WTC11 (cell line): ENCODE measurements around the gene CEP85. TPM values are rescaled to one million over a fixed set of nuclear protein-coding genes. Genes with fewer than 3 reads are reported as not detected.

Source experiments
- CBFB ChIP-seq: sonication (generic); formaldehyde crosslinking; IDR thresholded peaks from 2 replicates; pipeline ENCODE4 v1.8.1; 2022; ENCODE audit warnings: mild to moderate bottlenecking, low read depth, missing genetic modification reagents
- CREB1 ChIP-seq: sonication (generic); formaldehyde crosslinking; IDR thresholded peaks from 2 replicates; pipeline ENCODE4 v1.8.0; 2023; ENCODE audit warnings: mild to moderate bottlenecking, missing genetic modification reagents
- ETV6 ChIP-seq: sonication (generic); formaldehyde crosslinking; IDR thresholded peaks from 2 replicates; pipeline ENCODE4 v1.8.1; 2022; ENCODE audit warnings: mild to moderate bottlenecking, missing genetic modification reagents
- GABPB1 ChIP-seq: sonication (generic); formaldehyde crosslinking; IDR thresholded peaks from 2 replicates; pipeline ENCODE4 v1.8.1; 2023; ENCODE audit warnings: mild to moderate bottlenecking, missing genetic modification reagents
- GTF2I ChIP-seq: fragments of 250-450 bp; sonication (Bioruptor Pico); conservative IDR thresholded peaks from 2 replicates; pipeline ENCODE4 v1.4.0; 2021; ENCODE audit warnings: mild to moderate bottlenecking
- JUN ChIP-seq: sonication (generic); formaldehyde crosslinking; IDR thresholded peaks from 2 replicates; pipeline ENCODE4 v1.8.0; 2023; ENCODE audit warnings: mild to moderate bottlenecking, missing genetic modification reagents
- KAT7 ChIP-seq: sonication (generic); formaldehyde crosslinking; IDR thresholded peaks from 2 replicates; pipeline ENCODE4 v1.8.1; 2023; ENCODE audit warnings: missing genetic modification reagents, mild to moderate bottlenecking, borderline replicate concordance
- NFE2L1 ChIP-seq: sonication (generic); formaldehyde crosslinking; IDR thresholded peaks from 2 replicates; pipeline ENCODE4 v1.8.1; 2023; ENCODE audit warnings: missing genetic modification reagents
- NR2C2 ChIP-seq: sonication (generic); formaldehyde crosslinking; IDR thresholded peaks from 2 replicates; pipeline ENCODE4 v1.8.0; 2022; ENCODE audit warnings: mild to moderate bottlenecking, missing genetic modification reagents
- RELA ChIP-seq: sonication (generic); formaldehyde crosslinking; IDR thresholded peaks from 2 replicates; pipeline ENCODE4 v1.8.1; 2022; ENCODE audit warnings: missing genetic modification reagents, mild to moderate bottlenecking, borderline replicate concordance
- ZNF138 ChIP-seq: sonication (generic); formaldehyde crosslinking; conservative IDR thresholded peaks from 2 replicates; pipeline ENCODE4 v1.8.1; 2022; ENCODE audit warnings: mild to moderate bottlenecking, moderate library complexity, missing genetic modification reagents
- ZNF232 ChIP-seq: sonication (generic); formaldehyde crosslinking; IDR thresholded peaks from 2 replicates; pipeline ENCODE4 v1.8.0; 2022; ENCODE audit warnings: mild to moderate bottlenecking, missing genetic modification reagents
- ZNF671 ChIP-seq: fragments of 250-450 bp; sonication (Bioruptor Pico); IDR thresholded peaks from 2 replicates; pipeline ENCODE4 v1.8.0; 2021; ENCODE audit warnings: mild to moderate bottlenecking
- total RNA-seq: library from RNA; stranded (reverse); gene quantifications from 3 replicates; pipeline ENCODE4 v1.2.3, GENCODE V29; 2021
- TF ChIP-seq, protein P1 (sequence below): sonication (generic); formaldehyde crosslinking; IDR thresholded peaks from 2 replicates; pipeline ENCODE4 v1.8.0; 2023; ENCODE audit warnings: missing genetic modification reagents, mild to moderate bottlenecking, borderline replicate concordance
- TF ChIP-seq, protein P2 (sequence below): sonication (generic); formaldehyde crosslinking; IDR thresholded peaks from 2 replicates; pipeline ENCODE4 v1.8.1; 2023; ENCODE audit warnings: mild to moderate bottlenecking, missing genetic modification reagents
- TF ChIP-seq, protein P3 (sequence below): sonication (generic); formaldehyde crosslinking; IDR thresholded peaks from 2 replicates; pipeline ENCODE4 v1.8.1; 2023; ENCODE audit warnings: mild to moderate bottlenecking, missing genetic modification reagents, moderate library complexity
- TF ChIP-seq, protein P4 (sequence below): sonication (generic); formaldehyde crosslinking; IDR thresholded peaks from 2 replicates; pipeline ENCODE4 v1.8.1; 2023; ENCODE audit warnings: mild to moderate bottlenecking, moderate library complexity, missing genetic modification reagents
- TF ChIP-seq, protein P5 (sequence below): sonication (generic); formaldehyde crosslinking; IDR thresholded peaks from 2 replicates; pipeline ENCODE4 v1.8.0; 2022; ENCODE audit warnings: mild to moderate bottlenecking, missing genetic modification reagents
- TF ChIP-seq, protein P6 (sequence below): sonication (generic); formaldehyde crosslinking; IDR thresholded peaks from 2 replicates; pipeline ENCODE4 v1.8.0; 2022; ENCODE audit warnings: missing genetic modification reagents
- TF ChIP-seq, protein P7 (sequence below): sonication (generic); formaldehyde crosslinking; IDR thresholded peaks from 2 replicates; pipeline ENCODE4 v1.8.0; 2023; ENCODE audit warnings: missing genetic modification reagents
- TF ChIP-seq, protein P8 (sequence below): sonication (generic); formaldehyde crosslinking; IDR thresholded peaks from 2 replicates; pipeline ENCODE4 v1.8.1; 2022; ENCODE audit warnings: mild to moderate bottlenecking, moderate library complexity, missing genetic modification reagents

CEP85 gene
- total RNA-seq, 1 experiment from 2014 or later: 40.8 TPM

DNA sequence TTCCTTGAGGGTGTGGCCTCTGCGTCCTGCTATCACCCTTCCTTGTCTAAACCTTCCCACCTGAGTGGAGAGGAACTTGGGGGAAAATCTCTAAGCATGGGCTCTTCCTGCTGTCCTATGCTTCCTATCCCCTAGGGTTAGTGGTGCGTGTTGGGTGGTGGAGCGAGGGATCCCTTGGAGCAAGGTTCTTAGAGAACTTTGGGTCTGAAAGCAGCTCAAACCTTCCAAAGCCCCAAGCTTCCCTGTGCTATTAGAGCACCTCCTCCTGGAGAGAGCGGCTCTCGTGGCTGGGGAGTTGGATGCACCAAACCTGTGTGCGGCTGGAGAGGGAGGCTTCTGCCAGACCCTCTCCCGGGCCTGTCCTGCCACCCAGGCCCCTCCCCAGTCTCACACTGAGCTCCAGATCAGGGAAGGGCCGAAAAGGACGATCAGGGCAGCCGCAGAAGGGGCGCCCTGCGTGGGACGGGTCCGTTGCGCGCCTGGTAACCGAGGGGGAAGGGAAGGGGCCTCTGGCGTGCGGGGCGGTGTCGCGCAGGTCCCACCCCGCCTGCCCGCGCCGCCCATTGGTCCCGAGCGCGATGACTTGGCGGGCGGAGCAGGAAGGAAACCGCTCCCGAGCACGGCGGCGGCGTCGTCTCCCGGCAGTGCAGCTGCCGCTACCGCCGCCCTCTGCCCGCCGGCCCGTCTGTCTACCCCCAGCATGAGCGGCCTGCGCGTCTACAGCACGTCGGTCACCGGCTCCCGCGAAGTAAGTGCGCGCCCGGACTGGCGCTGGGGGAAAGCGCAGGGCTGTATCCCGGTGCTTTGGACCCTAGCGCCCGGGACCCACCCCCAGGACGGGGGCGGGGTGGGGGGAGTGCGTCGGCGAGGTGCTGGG lies 45.7 kb downstream of the CEP85 start, which contains the start of gene SH3BGRL3 (continued):
- 0 out of 2 replicates have a peak, but pooled peaks have one; percentile 40 for TF ChIP-seq GABPB1
- TF ChIP-seq, protein P1, sequence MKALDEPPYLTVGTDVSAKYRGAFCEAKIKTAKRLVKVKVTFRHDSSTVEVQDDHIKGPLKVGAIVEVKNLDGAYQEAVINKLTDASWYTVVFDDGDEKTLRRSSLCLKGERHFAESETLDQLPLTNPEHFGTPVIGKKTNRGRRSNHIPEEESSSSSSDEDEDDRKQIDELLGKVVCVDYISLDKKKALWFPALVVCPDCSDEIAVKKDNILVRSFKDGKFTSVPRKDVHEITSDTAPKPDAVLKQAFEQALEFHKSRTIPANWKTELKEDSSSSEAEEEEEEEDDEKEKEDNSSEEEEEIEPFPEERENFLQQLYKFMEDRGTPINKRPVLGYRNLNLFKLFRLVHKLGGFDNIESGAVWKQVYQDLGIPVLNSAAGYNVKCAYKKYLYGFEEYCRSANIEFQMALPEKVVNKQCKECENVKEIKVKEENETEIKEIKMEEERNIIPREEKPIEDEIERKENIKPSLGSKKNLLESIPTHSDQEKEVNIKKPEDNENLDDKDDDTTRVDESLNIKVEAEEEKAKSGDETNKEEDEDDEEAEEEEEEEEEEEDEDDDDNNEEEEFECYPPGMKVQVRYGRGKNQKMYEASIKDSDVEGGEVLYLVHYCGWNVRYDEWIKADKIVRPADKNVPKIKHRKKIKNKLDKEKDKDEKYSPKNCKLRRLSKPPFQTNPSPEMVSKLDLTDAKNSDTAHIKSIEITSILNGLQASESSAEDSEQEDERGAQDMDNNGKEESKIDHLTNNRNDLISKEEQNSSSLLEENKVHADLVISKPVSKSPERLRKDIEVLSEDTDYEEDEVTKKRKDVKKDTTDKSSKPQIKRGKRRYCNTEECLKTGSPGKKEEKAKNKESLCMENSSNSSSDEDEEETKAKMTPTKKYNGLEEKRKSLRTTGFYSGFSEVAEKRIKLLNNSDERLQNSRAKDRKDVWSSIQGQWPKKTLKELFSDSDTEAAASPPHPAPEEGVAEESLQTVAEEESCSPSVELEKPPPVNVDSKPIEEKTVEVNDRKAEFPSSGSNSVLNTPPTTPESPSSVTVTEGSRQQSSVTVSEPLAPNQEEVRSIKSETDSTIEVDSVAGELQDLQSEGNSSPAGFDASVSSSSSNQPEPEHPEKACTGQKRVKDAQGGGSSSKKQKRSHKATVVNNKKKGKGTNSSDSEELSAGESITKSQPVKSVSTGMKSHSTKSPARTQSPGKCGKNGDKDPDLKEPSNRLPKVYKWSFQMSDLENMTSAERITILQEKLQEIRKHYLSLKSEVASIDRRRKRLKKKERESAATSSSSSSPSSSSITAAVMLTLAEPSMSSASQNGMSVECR (CRISPR knock-in tag): no peak; the same call in 1 of the 2 replicates
- TF ChIP-seq, protein P2, sequence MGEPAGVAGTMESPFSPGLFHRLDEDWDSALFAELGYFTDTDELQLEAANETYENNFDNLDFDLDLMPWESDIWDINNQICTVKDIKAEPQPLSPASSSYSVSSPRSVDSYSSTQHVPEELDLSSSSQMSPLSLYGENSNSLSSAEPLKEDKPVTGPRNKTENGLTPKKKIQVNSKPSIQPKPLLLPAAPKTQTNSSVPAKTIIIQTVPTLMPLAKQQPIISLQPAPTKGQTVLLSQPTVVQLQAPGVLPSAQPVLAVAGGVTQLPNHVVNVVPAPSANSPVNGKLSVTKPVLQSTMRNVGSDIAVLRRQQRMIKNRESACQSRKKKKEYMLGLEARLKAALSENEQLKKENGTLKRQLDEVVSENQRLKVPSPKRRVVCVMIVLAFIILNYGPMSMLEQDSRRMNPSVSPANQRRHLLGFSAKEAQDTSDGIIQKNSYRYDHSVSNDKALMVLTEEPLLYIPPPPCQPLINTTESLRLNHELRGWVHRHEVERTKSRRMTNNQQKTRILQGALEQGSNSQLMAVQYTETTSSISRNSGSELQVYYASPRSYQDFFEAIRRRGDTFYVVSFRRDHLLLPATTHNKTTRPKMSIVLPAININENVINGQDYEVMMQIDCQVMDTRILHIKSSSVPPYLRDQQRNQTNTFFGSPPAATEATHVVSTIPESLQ (CRISPR knock-in tag): no peak
- TF ChIP-seq, protein P3, sequence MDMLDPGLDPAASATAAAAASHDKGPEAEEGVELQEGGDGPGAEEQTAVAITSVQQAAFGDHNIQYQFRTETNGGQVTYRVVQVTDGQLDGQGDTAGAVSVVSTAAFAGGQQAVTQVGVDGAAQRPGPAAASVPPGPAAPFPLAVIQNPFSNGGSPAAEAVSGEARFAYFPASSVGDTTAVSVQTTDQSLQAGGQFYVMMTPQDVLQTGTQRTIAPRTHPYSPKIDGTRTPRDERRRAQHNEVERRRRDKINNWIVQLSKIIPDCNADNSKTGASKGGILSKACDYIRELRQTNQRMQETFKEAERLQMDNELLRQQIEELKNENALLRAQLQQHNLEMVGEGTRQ (CRISPR knock-in tag): no peak
- no peak for TF ChIP-seq ZNF138
- TF ChIP-seq, protein P4, sequence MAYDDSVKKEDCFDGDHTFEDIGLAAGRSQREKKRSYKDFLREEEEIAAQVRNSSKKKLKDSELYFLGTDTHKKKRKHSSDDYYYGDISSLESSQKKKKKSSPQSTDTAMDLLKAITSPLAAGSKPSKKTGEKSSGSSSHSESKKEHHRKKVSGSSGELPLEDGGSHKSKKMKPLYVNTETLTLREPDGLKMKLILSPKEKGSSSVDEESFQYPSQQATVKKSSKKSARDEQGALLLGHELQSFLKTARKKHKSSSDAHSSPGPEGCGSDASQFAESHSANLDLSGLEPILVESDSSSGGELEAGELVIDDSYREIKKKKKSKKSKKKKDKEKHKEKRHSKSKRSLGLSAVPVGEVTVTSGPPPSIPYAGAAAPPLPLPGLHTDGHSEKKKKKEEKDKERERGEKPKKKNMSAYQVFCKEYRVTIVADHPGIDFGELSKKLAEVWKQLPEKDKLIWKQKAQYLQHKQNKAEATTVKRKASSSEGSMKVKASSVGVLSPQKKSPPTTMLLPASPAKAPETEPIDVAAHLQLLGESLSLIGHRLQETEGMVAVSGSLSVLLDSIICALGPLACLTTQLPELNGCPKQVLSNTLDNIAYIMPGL (CRISPR knock-in tag): peak; percentile 73
- no peak for TF ChIP-seq JUN (CRISPR knock-in tag)
- TF ChIP-seq, protein P5, sequence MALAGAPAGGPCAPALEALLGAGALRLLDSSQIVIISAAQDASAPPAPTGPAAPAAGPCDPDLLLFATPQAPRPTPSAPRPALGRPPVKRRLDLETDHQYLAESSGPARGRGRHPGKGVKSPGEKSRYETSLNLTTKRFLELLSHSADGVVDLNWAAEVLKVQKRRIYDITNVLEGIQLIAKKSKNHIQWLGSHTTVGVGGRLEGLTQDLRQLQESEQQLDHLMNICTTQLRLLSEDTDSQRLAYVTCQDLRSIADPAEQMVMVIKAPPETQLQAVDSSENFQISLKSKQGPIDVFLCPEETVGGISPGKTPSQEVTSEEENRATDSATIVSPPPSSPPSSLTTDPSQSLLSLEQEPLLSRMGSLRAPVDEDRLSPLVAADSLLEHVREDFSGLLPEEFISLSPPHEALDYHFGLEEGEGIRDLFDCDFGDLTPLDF (CRISPR knock-in tag): peak; percentile 71
- peak; percentile 72; the same call in 1 of the 2 replicates for TF ChIP-seq KAT7 (CRISPR knock-in tag)
- peak; percentile 59; the same call in 1 of the 2 replicates for TF ChIP-seq ZNF671
- no peak for TF ChIP-seq GTF2I (CRISPR knock-in tag)
- TF ChIP-seq, protein P6, sequence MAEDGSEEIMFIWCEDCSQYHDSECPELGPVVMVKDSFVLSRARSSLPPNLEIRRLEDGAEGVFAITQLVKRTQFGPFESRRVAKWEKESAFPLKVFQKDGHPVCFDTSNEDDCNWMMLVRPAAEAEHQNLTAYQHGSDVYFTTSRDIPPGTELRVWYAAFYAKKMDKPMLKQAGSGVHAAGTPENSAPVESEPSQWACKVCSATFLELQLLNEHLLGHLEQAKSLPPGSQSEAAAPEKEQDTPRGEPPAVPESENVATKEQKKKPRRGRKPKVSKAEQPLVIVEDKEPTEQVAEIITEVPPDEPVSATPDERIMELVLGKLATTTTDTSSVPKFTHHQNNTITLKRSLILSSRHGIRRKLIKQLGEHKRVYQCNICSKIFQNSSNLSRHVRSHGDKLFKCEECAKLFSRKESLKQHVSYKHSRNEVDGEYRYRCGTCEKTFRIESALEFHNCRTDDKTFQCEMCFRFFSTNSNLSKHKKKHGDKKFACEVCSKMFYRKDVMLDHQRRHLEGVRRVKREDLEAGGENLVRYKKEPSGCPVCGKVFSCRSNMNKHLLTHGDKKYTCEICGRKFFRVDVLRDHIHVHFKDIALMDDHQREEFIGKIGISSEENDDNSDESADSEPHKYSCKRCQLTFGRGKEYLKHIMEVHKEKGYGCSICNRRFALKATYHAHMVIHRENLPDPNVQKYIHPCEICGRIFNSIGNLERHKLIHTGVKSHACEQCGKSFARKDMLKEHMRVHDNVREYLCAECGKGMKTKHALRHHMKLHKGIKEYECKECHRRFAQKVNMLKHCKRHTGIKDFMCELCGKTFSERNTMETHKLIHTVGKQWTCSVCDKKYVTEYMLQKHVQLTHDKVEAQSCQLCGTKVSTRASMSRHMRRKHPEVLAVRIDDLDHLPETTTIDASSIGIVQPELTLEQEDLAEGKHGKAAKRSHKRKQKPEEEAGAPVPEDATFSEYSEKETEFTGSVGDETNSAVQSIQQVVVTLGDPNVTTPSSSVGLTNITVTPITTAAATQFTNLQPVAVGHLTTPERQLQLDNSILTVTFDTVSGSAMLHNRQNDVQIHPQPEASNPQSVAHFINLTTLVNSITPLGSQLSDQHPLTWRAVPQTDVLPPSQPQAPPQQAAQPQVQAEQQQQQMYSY: no peak
- TF ChIP-seq CBFB: no peak
- TF ChIP-seq, protein P7, sequence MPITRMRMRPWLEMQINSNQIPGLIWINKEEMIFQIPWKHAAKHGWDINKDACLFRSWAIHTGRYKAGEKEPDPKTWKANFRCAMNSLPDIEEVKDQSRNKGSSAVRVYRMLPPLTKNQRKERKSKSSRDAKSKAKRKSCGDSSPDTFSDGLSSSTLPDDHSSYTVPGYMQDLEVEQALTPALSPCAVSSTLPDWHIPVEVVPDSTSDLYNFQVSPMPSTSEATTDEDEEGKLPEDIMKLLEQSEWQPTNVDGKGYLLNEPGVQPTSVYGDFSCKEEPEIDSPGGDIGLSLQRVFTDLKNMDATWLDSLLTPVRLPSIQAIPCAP (CRISPR knock-in tag): peak; percentile 83; the same call in 1 of the 2 replicates
- peak; percentile 56; the same call in 1 of the 2 replicates for TF ChIP-seq RELA (CRISPR knock-in tag)
- TF ChIP-seq CREB1 (CRISPR knock-in tag): peak; percentile 13; the same call in 1 of the 2 replicates
- TF ChIP-seq, protein P8, sequence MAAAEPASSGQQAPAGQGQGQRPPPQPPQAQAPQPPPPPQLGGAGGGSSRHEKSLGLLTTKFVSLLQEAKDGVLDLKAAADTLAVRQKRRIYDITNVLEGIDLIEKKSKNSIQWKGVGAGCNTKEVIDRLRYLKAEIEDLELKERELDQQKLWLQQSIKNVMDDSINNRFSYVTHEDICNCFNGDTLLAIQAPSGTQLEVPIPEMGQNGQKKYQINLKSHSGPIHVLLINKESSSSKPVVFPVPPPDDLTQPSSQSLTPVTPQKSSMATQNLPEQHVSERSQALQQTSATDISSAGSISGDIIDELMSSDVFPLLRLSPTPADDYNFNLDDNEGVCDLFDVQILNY: peak; percentile 80; the same call in 1 of the 2 replicates
- TF ChIP-seq ZNF232 (CRISPR knock-in tag): no peak
- 0 out of 2 replicates have a peak, but pooled peaks have one; percentile 23 for TF ChIP-seq ETV6 (CRISPR knock-in tag)
- peak; percentile 55; the same call in 1 of the 2 replicates for TF ChIP-seq NFE2L1
- 0 out of 2 replicates have a peak, but pooled peaks have one; percentile 46 for TF ChIP-seq NR2C2 (CRISPR knock-in tag)
